Brain pericyte (primary cell): ENCODE data around the gene FAM50B.
"Not testable (repeated sequence)": the region's sequence is repeated elsewhere in the genome, so short reads cannot be mapped to it uniquely, and the experiment has no call there.

Source experiments
- DNase-seq: peaks from one replicate; pipeline ENCODE4 v3.0.0-alpha.2; 2012; ENCODE audit warnings: low read depth, low spot score

Gene FAM50B

GRCh38 chr6:3847521-3847920 lies 1.7 kb upstream of the FAM50B start:
- DNase-seq: no peak

- no peak for DNase-seq
These were observed 793 bp upstream of the FAM50B start for GRCh38 chr6:3848380-3848779.

GRCh38 chr6:3849681-3850450 lies 693 bp downstream of the FAM50B start:
- no peak for DNase-seq

- no peak for DNase-seq
These were observed 1.5 kb downstream of the FAM50B start for GRCh38 chr6:3850451-3851203.

- no peak for DNase-seq
These were observed 2.7 kb downstream of the FAM50B start for GRCh38 chr6:3851839-3852238.

- DNase-seq: no peak
These were observed 3.2 kb downstream of the FAM50B start for GRCh38 chr6:3852391-3852790.

GRCh38 chr6:3855866-3856265 lies 6.7 kb downstream of the FAM50B start:
- DNase-seq: no peak

GRCh38 chr6:3856576-3856975 lies 7.4 kb downstream of the FAM50B start:
- no peak for DNase-seq

GRCh38 chr6:3857468-3858456 lies 8.6 kb downstream of the FAM50B start:
- no peak for DNase-seq

- no peak for DNase-seq
These were observed 10.8 kb downstream of the FAM50B start for GRCh38 chr6:3859878-3860552.

- DNase-seq: no peak
These were observed 12.3 kb downstream of the FAM50B start for GRCh38 chr6:3861424-3861823.

GRCh38 chr6:3862038-3862437 lies 12.9 kb downstream of the FAM50B start:
- DNase-seq: no peak

GRCh38 chr6:3863322-3863721 lies 14.1 kb downstream of the FAM50B start:
- DNase-seq: not testable (repeated sequence)

- DNase-seq: no peak
These were observed 16.3 kb downstream of the FAM50B start for GRCh38 chr6:3865463-3865862.

GRCh38 chr6:3867641-3868502 lies 18.7 kb downstream of the FAM50B start:
- no peak for DNase-seq

GRCh38 chr6:3868544-3868943 lies 19.4 kb downstream of the FAM50B start:
- DNase-seq: no peak

GRCh38 chr6:3869284-3869631 lies 20.1 kb downstream of the FAM50B start:
- no peak for DNase-seq

GRCh38 chr6:3869632-3870527 lies 20.7 kb downstream of the FAM50B start:
- DNase-seq: no peak

GRCh38 chr6:3870528-3870925 lies 21.4 kb downstream of the FAM50B start:
- DNase-seq: no peak
